Panc1 (cell line): ENCODE measurements around the gene DOCK4. TPM values are rescaled to one million over a fixed set of nuclear protein-coding genes. Genes with fewer than 3 reads are reported as not detected.

ENCODE experiments used
- ATAC-seq: fragments of 200-7000 bp; cut with Tn5 transposase; 2 replicates; pipeline ENCODE4 v1.9.1; 2020; ENCODE audit warnings: mild to moderate bottlenecking, moderate library complexity
- BruUV-seq: library from RNA; stranded (reverse); fragments of 400-500 nt; replicated peaks from 2 replicates; lab custom pipeline; 2021; lab: Mats Ljungman, UMichigan
- CTCF ChIA-PET: fragments of 300-600 bp; sonication (Branson Sonifier 250); formaldehyde crosslinking; loops from one replicate; lab custom pipeline; 2022; ENCODE audit warnings: antibody characterized with exemption; lab: Charles Lee
- POLR2A ChIA-PET: fragments of 300-600 bp; sonication (Branson Sonifier 250); formaldehyde crosslinking; loops from one replicate; lab custom pipeline; 2022; ENCODE audit warnings: antibody characterized with exemption; lab: Charles Lee
- DNase-seq: peaks from one replicate; pipeline ENCODE4 v3.0.0-alpha.2; 2010; ENCODE audit warnings: low read depth, low spot score
- H3K27ac ChIP-seq: 2 replicates; pipeline ENCODE4 v1.5.1; 2011; ENCODE audit warnings: mild to moderate bottlenecking, low read length, inconsistent platforms
- H3K27me3 ChIP-seq: fragments of 200-500 bp; sonication (Bioruptor generic); 2 replicates; pipeline ENCODE4 v1.6.0; 2014; ENCODE audit warnings: low read length, inconsistent platforms; ENCODE audit not compliant: control insufficient read depth, insufficient read depth
- H3K36me3 ChIP-seq: fragments of 200-500 bp; sonication (Bioruptor generic); 2 replicates; pipeline ENCODE4 v1.5.1; 2014; ENCODE audit warnings: inconsistent platforms, mild to moderate bottlenecking, low read length, moderate library complexity; ENCODE audit not compliant: control insufficient read depth, insufficient read depth
- H3K4me1 ChIP-seq: 2 replicates; pipeline ENCODE4 v1.5.1; 2011; ENCODE audit warnings: inconsistent platforms, mild to moderate bottlenecking, low read length, moderate library complexity; ENCODE audit not compliant: control insufficient read depth, insufficient read depth
- H3K4me3 ChIP-seq, 2 experiments: 2 replicates each; pipeline ENCODE4 v1.5.1; 2011 to 2012; ENCODE audit warnings: low read depth in 2 of 2, low read length in 2 of 2, mild to moderate bottlenecking in 2 of 2, inconsistent platforms in 1 of 2, moderate library complexity in 1 of 2
- H3K9me3 ChIP-seq: fragments of 200-500 bp; sonication (Bioruptor generic); 2 replicates; pipeline ENCODE4 v1.5.1; 2014; ENCODE audit warnings: low read depth, mild to moderate bottlenecking, inconsistent platforms, low read length, moderate library complexity; ENCODE audit not compliant: control insufficient read depth, insufficient read depth
- CTCF ChIP-seq: fragments of 450-650 bp; IDR thresholded peaks from 2 replicates; pipeline ENCODE4 v1.5.1; 2017; ENCODE audit warnings: mild to moderate bottlenecking
- POLR2AphosphoS5 ChIP-seq: IDR thresholded peaks from 2 replicates; pipeline ENCODE4 v1.6.1; 2012; ENCODE audit warnings: mild to moderate bottlenecking, low read depth, low read length, moderate library complexity
- REST ChIP-seq, 2 experiments: IDR thresholded peaks; 2 replicates each; pipeline ENCODE4 v1.6.1; 2011 to 2012; ENCODE audit warnings: low read depth in 2 of 2, control low read depth in 1 of 2, low read length in 1 of 2, mild to moderate bottlenecking in 1 of 2, moderate library complexity in 1 of 2; ENCODE audit not compliant: insufficient read depth in 1 of 2
- SIN3A ChIP-seq: IDR thresholded peaks from 2 replicates; pipeline ENCODE4 v1.6.1; 2012; ENCODE audit warnings: low read depth, mild to moderate bottlenecking, low read length, moderate library complexity, borderline replicate concordance; ENCODE audit not compliant: insufficient read depth
- TCF7L2 ChIP-seq: IDR thresholded peaks from 2 replicates; pipeline ENCODE4 v1.6.1; 2011; ENCODE audit warnings: mild to moderate bottlenecking, low read depth, low read length, inconsistent platforms
- in situ Hi-C: cut with HindIII; loops from 2 replicates; pipeline ENCODE4 v1.10.0; 2016; ENCODE audit warnings: low sequenced_read_pairs, low pct_unique_long_range_greater_than_20kb
- intact Hi-C: fragments of 100-400 bp; cut with micrococcal nuclease; formaldehyde crosslinking; loops from one replicate; pipeline ENCODE4 v1.10.0; 2022; ENCODE audit not compliant: unreplicated experiment
- total RNA-seq: library from RNA; stranded (reverse); gene quantifications from one replicate; pipeline ENCODE4 v1.2.1, GENCODE V29; 2021; ENCODE audit not compliant: unreplicated experiment

Gene DOCK4
- total RNA-seq, 1 experiment from 2014 or later: 10.8 TPM

GRCh38 chr7:111853201-111853990 is 352.8 kb downstream of the DOCK4 start:
- POLR2A ChIA-PET: interaction anchor here (0.6 kb wide), 1 partner anchor 23 kb away, joined by 4 read pairs; no protein-coding TSS in a partner anchor
- BruUV-seq: no TSS peak
- intact Hi-C loops: no loop called here
- Histone ChIP-seq H3K27ac (no peak overlapping the region), H3K4me1 (no peaks in the 10 kb centered on the region), H3K36me3 (no peaks in the 10 kb centered on the region), H3K4me3 (no peak overlapping the region), H3K27me3 (no peaks in the 10 kb centered on the region), H3K9me3 (no peaks in the 10 kb centered on the region)
- in situ Hi-C loops: no loop called here
- CTCF ChIA-PET: no interaction called here
- DNase-seq (no peak), ATAC-seq (no peak)
- peak; percentile 32 for TF ChIP-seq CTCF
- TF ChIP-seq REST (IDR thresholded peaks at IDR 0.05; ENCODE audit: insufficient read depth in 1 of 2, low read depth in 2 of 2, low read length in 1 of 2): no peak

GRCh38 chr7:111852081-111852480 is 354.1 kb downstream of the DOCK4 start:
- no peak for DNase-seq
- no peak for ATAC-seq
- no peak for TF ChIP-seq REST (IDR thresholded peaks at IDR 0.05; ENCODE audit: insufficient read depth in 1 of 2, low read depth in 2 of 2, low read length in 1 of 2)
- TF ChIP-seq POLR2AphosphoS5: no peak
- TF ChIP-seq CTCF: no peak
- no peak for TF ChIP-seq TCF7L2
- TF ChIP-seq SIN3A: no peak
- H3K9me3 ChIP-seq: no peaks in the 10 kb centered on the region
- in situ Hi-C loops (no loop called here), intact Hi-C loops (no loop called here)
- no peaks in the 10 kb centered on the region for H3K4me1 ChIP-seq
- H3K27me3 ChIP-seq: no peaks in the 10 kb centered on the region
- POLR2A ChIA-PET: no interaction called here
- BruUV-seq: no TSS peak
- no peaks in the 10 kb centered on the region for H3K36me3 ChIP-seq
- H3K4me3 ChIP-seq: no peak overlapping the region
- H3K27ac ChIP-seq: no peak overlapping the region
- CTCF ChIA-PET: no interaction called here
